ENCODE data around the gene CDC42BPG.
A peak's percentile ranks its signal among the peaks of the same experiment; 100 is the strongest.

Gene CDC42BPG

GRCh38 chr11:64787526-64788320 lies 56.7 kb downstream of the CDC42BPG start:
- DNase-seq, result peak; percentile 31

GRCh38 chr11:64786308-64786707 lies 58.1 kb downstream of the CDC42BPG start:
- DNase-seq, result no peak

GRCh38 chr11:64784813-64785581 lies 59.5 kb downstream of the CDC42BPG start:
- no peak for DNase-seq

- DNase-seq, result peak; percentile 100
Observed at GRCh38 chr11:64778473-64779298, 65.8 kb downstream of the CDC42BPG start, which contains the start of gene SF1. TSS of gene SF1 (minus strand) at chr11:64778542. CDS start at chr11:64778392, 150 bp downstream.

- no peak for DNase-seq
Observed at GRCh38 chr11:64778223-64778472, 66.3 kb downstream of the CDC42BPG start.

GRCh38 chr11:64777449-64778222 lies 66.8 kb downstream of the CDC42BPG start:
- peak; percentile 86 for DNase-seq

- DNase-seq, result no peak
Observed at GRCh38 chr11:64776875-64777274, 67.6 kb downstream of the CDC42BPG start.

- DNase-seq, result no peak
Observed at GRCh38 chr11:64776425-64776824, 68.0 kb downstream of the CDC42BPG start.

GRCh38 chr11:64774144-64774543 lies 70.3 kb downstream of the CDC42BPG start:
- DNase-seq, result no peak

All from fibroblast of skin of right biceps (primary cell).